HepG2 (cell line): ENCODE data around the gene DOP1B. TPM values are rescaled to one million over a fixed set of nuclear protein-coding genes. Genes with fewer than 3 reads are reported as not detected.

Source experiments
- CAMTA2 ChIP-seq: sonication (generic); formaldehyde crosslinking; IDR thresholded peaks from 2 replicates; pipeline ENCODE4 v1.4.0; 2020; ENCODE audit warnings: mild to moderate bottlenecking, missing genetic modification reagents, borderline replicate concordance
- EEA1 ChIP-seq: sonication (generic); formaldehyde crosslinking; IDR thresholded peaks from 2 replicates; pipeline ENCODE4 v1.5.1; 2020; ENCODE audit warnings: mild to moderate bottlenecking, missing genetic modification reagents, borderline replicate concordance
- HNF4A ChIP-seq: sonication (generic); formaldehyde crosslinking; IDR thresholded peaks from 2 replicates; pipeline ENCODE4 v1.4.0; 2020; ENCODE audit warnings: missing genetic modification reagents
- HOXA3 ChIP-seq: sonication (generic); formaldehyde crosslinking; IDR thresholded peaks from 2 replicates; pipeline ENCODE4 v1.5.0; 2020; ENCODE audit warnings: missing genetic modification reagents
- NAIF1 ChIP-seq: sonication (generic); formaldehyde crosslinking; IDR thresholded peaks from 2 replicates; pipeline ENCODE4 v1.5.0; 2020; ENCODE audit warnings: mild to moderate bottlenecking, missing genetic modification reagents, borderline replicate concordance
- XBP1 ChIP-seq: sonication (generic); formaldehyde crosslinking; IDR thresholded peaks from 2 replicates; pipeline ENCODE4 v1.5.0; 2020; ENCODE audit warnings: missing genetic modification reagents
- ZNF251 ChIP-seq: sonication (generic); formaldehyde crosslinking; IDR thresholded peaks from 2 replicates; pipeline ENCODE4 v1.9.0; 2021; ENCODE audit warnings: mild to moderate bottlenecking, missing genetic modification reagents
- ZNF326 ChIP-seq: sonication (generic); formaldehyde crosslinking; IDR thresholded peaks from 2 replicates; pipeline ENCODE4 v1.4.0; 2020; ENCODE audit warnings: missing genetic modification reagents, borderline replicate concordance
- ZNF335 ChIP-seq: sonication (generic); formaldehyde crosslinking; IDR thresholded peaks from 2 replicates; pipeline ENCODE4 v1.4.0; 2020; ENCODE audit warnings: missing genetic modification reagents
- polyA plus RNA-seq, 8 experiments: library from polyadenylated mRNA; depleted of rRNA in 3 of 8; stranded (reverse) in 7 of 8; unstranded in 1 of 8; fragments of >200 nt; fragmentation: Illumina TruSeq in 4 of 8; extraction: Trizol in 4 of 8; gene quantifications; 2 replicates each; pipeline versions ENCODE4 v1.2.1 to v1.2.3, GENCODE V29; 2011 to 2016; ENCODE audit warnings: low read depth in 4 of 8, missing spikeins in 1 of 8, mixed read lengths in 1 of 8; ENCODE audit not compliant: insufficient read depth in 1 of 8
- total RNA-seq, 5 experiments: library from RNA; depleted of rRNA; stranded (reverse); fragments of >200 nt; fragmentation: Illumina TruSeq; extraction: Trizol; gene quantifications; 2 replicates each; pipeline ENCODE4 v1.2.3, GENCODE V29; 2016; ENCODE audit warnings: low read depth in 1 of 5
- TF ChIP-seq, protein P1 (sequence below): sonication (generic); formaldehyde crosslinking; IDR thresholded peaks from 2 replicates; pipeline ENCODE4 v1.5.1; 2020; ENCODE audit warnings: mild to moderate bottlenecking, missing genetic modification reagents, moderate library complexity
- TF ChIP-seq, protein P2 (sequence below): sonication (generic); formaldehyde crosslinking; IDR thresholded peaks from one replicate; pipeline ENCODE4 v1.5.1; 2020; ENCODE audit warnings: mild to moderate bottlenecking, missing genetic modification reagents; ENCODE audit errors: not compliant biosample characterization
- TF ChIP-seq, protein P3 (sequence below): sonication (generic); formaldehyde crosslinking; IDR thresholded peaks from 2 replicates; pipeline ENCODE4 v1.5.1; 2020; ENCODE audit warnings: mild to moderate bottlenecking, moderate library complexity, missing genetic modification reagents
- TF ChIP-seq, protein P4 (sequence below): sonication (generic); formaldehyde crosslinking; IDR thresholded peaks from 2 replicates; pipeline ENCODE4 v1.5.0; 2020; ENCODE audit warnings: mild to moderate bottlenecking, missing genetic modification reagents, moderate library complexity

DOP1B gene
- total and polyA plus RNA-seq, 2 of the 13 experiments (the other 11 are each of a cell fraction or from before 2014, with no cell fraction given) = 2.8 to 3.2 TPM

DNA sequence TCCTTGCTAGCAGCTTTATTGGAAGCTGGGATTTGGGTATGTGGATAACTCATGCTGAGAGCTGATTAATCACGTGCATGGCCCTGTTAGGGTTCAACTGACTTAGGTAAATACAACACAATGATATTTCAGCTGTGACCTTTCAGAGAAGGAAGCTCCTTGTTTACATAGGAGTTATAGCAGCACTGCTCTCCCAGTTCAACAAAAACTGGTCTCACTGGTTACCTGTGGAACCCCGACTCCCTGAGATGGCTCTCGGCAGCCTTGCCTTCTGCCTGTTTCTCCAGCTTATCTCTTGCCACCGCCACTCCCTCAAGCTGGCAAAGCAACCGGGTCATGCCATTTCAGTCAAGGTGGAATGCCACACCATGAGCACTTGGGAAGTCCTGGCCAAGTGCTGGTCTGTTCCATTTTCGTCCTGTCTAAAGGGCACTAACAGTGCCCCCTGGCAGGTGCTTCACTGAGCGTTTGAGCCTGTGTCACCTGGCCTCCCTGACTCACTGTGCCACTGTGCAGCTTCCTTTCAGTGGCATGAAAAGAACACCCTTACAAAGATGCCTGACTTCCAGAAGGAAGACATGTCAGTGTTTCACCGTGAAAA is 31.6 kb downstream of the DOP1B start (continued):
- TF ChIP-seq, protein P1, sequence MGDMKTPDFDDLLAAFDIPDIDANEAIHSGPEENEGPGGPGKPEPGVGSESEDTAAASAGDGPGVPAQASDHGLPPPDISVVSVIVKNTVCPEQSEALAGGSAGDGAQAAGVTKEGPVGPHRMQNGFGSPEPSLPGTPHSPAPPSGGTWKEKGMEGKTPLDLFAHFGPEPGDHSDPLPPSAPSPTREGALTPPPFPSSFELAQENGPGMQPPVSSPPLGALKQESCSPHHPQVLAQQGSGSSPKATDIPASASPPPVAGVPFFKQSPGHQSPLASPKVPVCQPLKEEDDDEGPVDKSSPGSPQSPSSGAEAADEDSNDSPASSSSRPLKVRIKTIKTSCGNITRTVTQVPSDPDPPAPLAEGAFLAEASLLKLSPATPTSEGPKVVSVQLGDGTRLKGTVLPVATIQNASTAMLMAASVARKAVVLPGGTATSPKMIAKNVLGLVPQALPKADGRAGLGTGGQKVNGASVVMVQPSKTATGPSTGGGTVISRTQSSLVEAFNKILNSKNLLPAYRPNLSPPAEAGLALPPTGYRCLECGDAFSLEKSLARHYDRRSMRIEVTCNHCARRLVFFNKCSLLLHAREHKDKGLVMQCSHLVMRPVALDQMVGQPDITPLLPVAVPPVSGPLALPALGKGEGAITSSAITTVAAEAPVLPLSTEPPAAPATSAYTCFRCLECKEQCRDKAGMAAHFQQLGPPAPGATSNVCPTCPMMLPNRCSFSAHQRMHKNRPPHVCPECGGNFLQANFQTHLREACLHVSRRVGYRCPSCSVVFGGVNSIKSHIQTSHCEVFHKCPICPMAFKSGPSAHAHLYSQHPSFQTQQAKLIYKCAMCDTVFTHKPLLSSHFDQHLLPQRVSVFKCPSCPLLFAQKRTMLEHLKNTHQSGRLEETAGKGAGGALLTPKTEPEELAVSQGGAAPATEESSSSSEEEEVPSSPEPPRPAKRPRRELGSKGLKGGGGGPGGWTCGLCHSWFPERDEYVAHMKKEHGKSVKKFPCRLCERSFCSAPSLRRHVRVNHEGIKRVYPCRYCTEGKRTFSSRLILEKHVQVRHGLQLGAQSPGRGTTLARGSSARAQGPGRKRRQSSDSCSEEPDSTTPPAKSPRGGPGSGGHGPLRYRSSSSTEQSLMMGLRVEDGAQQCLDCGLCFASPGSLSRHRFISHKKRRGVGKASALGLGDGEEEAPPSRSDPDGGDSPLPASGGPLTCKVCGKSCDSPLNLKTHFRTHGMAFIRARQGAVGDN (CRISPR knock-in tag) = peak; percentile 36
- TF ChIP-seq CAMTA2 (CRISPR knock-in tag) (no peak), ZNF251 (CRISPR knock-in tag) (no peak), EEA1 (CRISPR knock-in tag) (no peak), ZNF326 (CRISPR knock-in tag) (no peak), HNF4A (CRISPR knock-in tag) (peak; percentile 8; the same call in 1 of the 2 replicates), ZNF335 (CRISPR knock-in tag) (no peak), NAIF1 (CRISPR knock-in tag) (no peak), XBP1 (CRISPR knock-in tag) (no peak), HOXA3 (CRISPR knock-in tag) (0 out of 2 replicates have a peak, but pooled peaks have one; percentile 13)
- TF ChIP-seq, protein P2, sequence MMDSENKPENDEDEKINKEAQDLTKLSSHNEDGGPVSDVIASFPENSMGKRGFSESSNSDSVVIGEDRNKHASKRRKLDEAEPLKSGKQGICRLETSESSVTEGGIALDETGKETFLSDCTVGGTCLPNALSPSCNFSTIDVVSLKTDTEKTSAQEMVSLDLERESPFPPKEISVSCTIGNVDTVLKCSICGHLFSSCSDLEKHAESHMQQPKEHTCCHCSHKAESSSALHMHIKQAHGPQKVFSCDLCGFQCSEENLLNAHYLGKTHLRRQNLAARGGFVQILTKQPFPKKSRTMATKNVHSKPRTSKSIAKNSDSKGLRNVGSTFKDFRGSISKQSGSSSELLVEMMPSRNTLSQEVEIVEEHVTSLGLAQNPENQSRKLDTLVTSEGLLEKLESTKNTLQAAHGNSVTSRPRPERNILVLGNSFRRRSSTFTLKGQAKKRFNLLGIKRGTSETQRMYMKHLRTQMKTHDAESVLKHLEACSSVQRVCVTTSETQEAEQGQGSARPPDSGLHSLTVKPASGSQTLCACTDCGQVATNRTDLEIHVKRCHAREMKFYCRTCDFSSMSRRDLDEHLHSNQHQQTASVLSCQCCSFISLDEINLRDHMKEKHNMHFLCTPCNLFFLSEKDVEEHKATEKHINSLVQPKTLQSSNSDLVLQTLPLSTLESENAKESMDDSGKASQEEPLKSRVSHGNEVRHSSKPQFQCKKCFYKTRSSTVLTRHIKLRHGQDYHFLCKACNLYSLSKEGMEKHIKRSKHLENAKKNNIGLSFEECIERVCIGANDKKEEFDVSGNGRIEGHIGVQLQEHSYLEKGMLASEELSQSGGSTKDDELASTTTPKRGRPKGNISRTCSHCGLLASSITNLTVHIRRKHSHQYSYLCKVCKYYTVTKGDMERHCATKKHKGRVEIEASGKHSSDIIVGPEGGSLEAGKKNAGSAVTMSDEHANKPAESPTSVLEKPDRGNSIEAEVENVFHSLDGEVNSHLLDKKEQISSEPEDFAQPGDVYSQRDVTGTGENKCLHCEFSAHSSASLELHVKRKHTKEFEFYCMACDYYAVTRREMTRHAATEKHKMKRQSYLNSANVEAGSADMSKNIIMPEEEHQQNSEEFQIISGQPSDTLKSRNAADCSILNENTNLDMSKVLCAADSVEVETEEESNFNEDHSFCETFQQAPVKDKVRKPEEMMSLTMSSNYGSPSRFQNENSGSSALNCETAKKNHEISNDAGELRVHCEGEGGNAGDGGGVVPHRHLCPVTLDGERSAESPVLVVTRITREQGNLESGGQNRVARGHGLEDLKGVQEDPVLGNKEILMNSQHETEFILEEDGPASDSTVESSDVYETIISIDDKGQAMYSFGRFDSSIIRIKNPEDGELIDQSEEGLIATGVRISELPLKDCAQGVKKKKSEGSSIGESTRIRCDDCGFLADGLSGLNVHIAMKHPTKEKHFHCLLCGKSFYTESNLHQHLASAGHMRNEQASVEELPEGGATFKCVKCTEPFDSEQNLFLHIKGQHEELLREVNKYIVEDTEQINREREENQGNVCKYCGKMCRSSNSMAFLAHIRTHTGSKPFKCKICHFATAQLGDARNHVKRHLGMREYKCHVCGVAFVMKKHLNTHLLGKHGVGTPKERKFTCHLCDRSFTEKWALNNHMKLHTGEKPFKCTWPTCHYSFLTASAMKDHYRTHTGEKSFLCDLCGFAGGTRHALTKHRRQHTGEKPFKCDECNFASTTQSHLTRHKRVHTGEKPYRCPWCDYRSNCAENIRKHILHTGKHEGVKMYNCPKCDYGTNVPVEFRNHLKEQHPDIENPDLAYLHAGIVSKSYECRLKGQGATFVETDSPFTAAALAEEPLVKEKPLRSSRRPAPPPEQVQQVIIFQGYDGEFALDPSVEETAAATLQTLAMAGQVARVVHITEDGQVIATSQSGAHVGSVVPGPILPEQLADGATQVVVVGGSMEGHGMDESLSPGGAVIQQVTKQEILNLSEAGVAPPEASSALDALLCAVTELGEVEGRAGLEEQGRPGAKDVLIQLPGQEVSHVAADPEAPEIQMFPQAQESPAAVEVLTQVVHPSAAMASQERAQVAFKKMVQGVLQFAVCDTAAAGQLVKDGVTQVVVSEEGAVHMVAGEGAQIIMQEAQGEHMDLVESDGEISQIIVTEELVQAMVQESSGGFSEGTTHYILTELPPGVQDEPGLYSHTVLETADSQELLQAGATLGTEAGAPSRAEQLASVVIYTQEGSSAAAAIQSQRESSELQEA (CRISPR knock-in tag) = no peak
- TF ChIP-seq, protein P3, sequence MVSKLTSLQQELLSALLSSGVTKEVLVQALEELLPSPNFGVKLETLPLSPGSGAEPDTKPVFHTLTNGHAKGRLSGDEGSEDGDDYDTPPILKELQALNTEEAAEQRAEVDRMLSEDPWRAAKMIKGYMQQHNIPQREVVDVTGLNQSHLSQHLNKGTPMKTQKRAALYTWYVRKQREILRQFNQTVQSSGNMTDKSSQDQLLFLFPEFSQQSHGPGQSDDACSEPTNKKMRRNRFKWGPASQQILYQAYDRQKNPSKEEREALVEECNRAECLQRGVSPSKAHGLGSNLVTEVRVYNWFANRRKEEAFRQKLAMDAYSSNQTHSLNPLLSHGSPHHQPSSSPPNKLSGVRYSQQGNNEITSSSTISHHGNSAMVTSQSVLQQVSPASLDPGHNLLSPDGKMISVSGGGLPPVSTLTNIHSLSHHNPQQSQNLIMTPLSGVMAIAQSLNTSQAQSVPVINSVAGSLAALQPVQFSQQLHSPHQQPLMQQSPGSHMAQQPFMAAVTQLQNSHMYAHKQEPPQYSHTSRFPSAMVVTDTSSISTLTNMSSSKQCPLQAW (CRISPR knock-in tag) = no peak
- TF ChIP-seq, protein P4, sequence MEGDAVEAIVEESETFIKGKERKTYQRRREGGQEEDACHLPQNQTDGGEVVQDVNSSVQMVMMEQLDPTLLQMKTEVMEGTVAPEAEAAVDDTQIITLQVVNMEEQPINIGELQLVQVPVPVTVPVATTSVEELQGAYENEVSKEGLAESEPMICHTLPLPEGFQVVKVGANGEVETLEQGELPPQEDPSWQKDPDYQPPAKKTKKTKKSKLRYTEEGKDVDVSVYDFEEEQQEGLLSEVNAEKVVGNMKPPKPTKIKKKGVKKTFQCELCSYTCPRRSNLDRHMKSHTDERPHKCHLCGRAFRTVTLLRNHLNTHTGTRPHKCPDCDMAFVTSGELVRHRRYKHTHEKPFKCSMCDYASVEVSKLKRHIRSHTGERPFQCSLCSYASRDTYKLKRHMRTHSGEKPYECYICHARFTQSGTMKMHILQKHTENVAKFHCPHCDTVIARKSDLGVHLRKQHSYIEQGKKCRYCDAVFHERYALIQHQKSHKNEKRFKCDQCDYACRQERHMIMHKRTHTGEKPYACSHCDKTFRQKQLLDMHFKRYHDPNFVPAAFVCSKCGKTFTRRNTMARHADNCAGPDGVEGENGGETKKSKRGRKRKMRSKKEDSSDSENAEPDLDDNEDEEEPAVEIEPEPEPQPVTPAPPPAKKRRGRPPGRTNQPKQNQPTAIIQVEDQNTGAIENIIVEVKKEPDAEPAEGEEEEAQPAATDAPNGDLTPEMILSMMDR (CRISPR knock-in tag) = peak; percentile 25; the same call in 1 of the 2 replicates
